ENCODE data around the gene PROM1.

DNA sequence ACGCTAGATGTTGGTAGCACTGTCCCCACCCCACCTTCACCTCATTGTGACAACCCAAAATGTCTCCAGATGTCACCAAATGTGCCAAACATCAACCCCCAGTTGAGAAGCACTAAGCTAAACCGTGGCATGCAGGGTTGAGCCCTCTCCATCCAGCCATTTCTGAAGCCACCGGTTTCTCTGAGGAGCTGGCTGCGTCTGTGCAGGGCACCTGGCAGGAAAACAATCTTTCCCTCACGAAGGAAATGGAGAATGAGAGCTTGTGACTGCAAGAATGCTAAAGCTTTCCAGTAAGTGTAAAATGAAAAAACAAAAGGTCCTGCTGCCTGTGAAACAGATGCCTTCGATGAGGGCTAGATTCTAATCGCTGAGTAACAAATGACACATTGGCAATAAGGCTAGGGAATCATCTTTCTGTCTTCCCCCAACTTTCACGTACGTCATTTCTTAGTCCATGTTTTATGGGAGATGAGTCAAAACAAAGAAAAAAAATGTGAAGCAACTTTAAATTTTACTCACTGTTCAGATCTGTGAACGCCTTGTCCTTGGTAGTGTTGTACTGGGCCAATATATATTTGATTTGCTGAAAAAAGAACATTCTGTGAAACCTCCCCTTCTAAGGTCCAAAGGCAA is 59.9 kb downstream of the PROM1 start:
- TF ChIP-seq, protein P1, sequence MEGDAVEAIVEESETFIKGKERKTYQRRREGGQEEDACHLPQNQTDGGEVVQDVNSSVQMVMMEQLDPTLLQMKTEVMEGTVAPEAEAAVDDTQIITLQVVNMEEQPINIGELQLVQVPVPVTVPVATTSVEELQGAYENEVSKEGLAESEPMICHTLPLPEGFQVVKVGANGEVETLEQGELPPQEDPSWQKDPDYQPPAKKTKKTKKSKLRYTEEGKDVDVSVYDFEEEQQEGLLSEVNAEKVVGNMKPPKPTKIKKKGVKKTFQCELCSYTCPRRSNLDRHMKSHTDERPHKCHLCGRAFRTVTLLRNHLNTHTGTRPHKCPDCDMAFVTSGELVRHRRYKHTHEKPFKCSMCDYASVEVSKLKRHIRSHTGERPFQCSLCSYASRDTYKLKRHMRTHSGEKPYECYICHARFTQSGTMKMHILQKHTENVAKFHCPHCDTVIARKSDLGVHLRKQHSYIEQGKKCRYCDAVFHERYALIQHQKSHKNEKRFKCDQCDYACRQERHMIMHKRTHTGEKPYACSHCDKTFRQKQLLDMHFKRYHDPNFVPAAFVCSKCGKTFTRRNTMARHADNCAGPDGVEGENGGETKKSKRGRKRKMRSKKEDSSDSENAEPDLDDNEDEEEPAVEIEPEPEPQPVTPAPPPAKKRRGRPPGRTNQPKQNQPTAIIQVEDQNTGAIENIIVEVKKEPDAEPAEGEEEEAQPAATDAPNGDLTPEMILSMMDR (conservative IDR thresholded peaks at IDR 0.05 in 1 of 2, IDR thresholded peaks at IDR 0.05 in 1 of 2; ENCODE audit: low read depth in 1 of 2, low read length in 2 of 2), result no peak
- no peak for TF ChIP-seq EZH2 (IDR thresholded peaks at IDR 0.05; ENCODE audit: low read length, missing control alignments)

All from fibroblast of lung (primary cell).